Measurements from ENCODE around the gene RPIA. TPM values are rescaled to one million over a fixed set of nuclear protein-coding genes. Genes with fewer than 3 reads are reported as not detected.

The RPIA gene
- total and polyA plus RNA-seq, 4 donors, result 16.8 to 25.3 (median 18.4) TPM

Other genes with a start within 250 kb of the RPIA start
- gene FOXI3, start 239.0 kb upstream of the RPIA start, total RNA-seq, result under 1 TPM in 1 of 2 donors, not detected in 1; 0.17 TPM
- not detected for gene FOXI3, start 239.0 kb upstream of the RPIA start, polyA plus RNA-seq
- gene EIF2AK3, start 64.2 kb upstream of the RPIA start, total RNA-seq, result 10 to 100 TPM; 23.3 to 46.7 TPM
- gene EIF2AK3, start 64.2 kb upstream of the RPIA start, polyA plus RNA-seq, result 10 to 100 TPM in 1 of 2 donors, 1 to 10 TPM in 1; 5.3 to 14.0 TPM